Endothelial cell of umbilical vein (primary cell): Measurements from ENCODE around the gene KRT6C. TPM values are rescaled to one million over a fixed set of nuclear protein-coding genes. Genes with fewer than 3 reads are reported as not detected.

ENCODE experiments used
- BruUV-seq: library from RNA; stranded (reverse); fragments of 400-500 nt; replicated peaks from 2 replicates; lab custom pipeline; 2021; lab: Mats Ljungman, UMichigan
- CTCF ChIA-PET: fragments of 300-600, 350-600 bp; sonication (Branson Sonifier 250); formaldehyde crosslinking; loops from one replicate; lab custom pipeline; 2021; ENCODE audit warnings: antibody characterized with exemption, inconsistent platforms; lab: Charles Lee
- POLR2A ChIA-PET: fragments of 300-600, 350-600 bp; sonication (Branson Sonifier 250); formaldehyde crosslinking; loops from one replicate; lab custom pipeline; 2021; ENCODE audit warnings: antibody characterized with exemption, inconsistent platforms; lab: Charles Lee
- DNase-seq: peaks from one replicate; pipeline ENCODE4 v3.0.0-alpha.2; 2011; ENCODE audit warnings: low read depth, low spot score
- FAIRE-seq: peaks from 2 replicates; lab custom pipeline; 2011; peaks lifted over from hg19 to GRCh38; lab: Jason Lieb, UNC
- H2AFZ ChIP-seq: 2 replicates; pipeline ENCODE4 v1.6.0; 2012; ENCODE audit warnings: low read depth, low read length, control low read depth, inconsistent platforms
- H3K27ac ChIP-seq: 2 replicates; pipeline ENCODE4 v1.5.1; 2011; ENCODE audit warnings: low read depth, mild to moderate bottlenecking, control low read depth, low read length, moderate library complexity; ENCODE audit not compliant: insufficient read depth
- H3K27me3 ChIP-seq, 2 experiments: 2 replicates each; pipeline versions ENCODE4 v1.6.0 to v1.6.1; 2011; ENCODE audit warnings: low read length in 2 of 2, mixed read lengths in 1 of 2; ENCODE audit not compliant: control insufficient read depth in 2 of 2, insufficient read depth in 2 of 2
- H3K36me3 ChIP-seq, 2 experiments: 2 replicates in 1 of 2; 3 replicates in 1 of 2; pipeline ENCODE4 v1.5.1; 2011; ENCODE audit warnings: low read length in 2 of 2, mild to moderate bottlenecking in 1 of 2, moderate library complexity in 1 of 2; ENCODE audit not compliant: control insufficient read depth in 2 of 2, insufficient read depth in 2 of 2; ENCODE audit errors: extremely low read depth in 1 of 2
- H3K4me1 ChIP-seq: 3 replicates; pipeline ENCODE4 v1.5.1; 2011; ENCODE audit warnings: mild to moderate bottlenecking, low read length; ENCODE audit not compliant: control insufficient read depth, insufficient read depth; ENCODE audit errors: extremely low read depth
- H3K4me2 ChIP-seq: 2 replicates; pipeline ENCODE4 v1.6.1; 2011; ENCODE audit warnings: low read length, control low read depth, mixed read lengths; ENCODE audit not compliant: insufficient read depth
- H3K4me3 ChIP-seq, 3 experiments: fragments of 200-600 bp in 1 of 3; sonication (generic), shearing (Covaris generic) in 1 of 3; replicated peaks in 1 of 3; 2 replicates each; pipeline ENCODE4 v1.5.1; 2011 to 2016; ENCODE audit warnings: control low read depth in 3 of 3, low read length in 3 of 3, mild to moderate bottlenecking in 2 of 3, inconsistent platforms in 1 of 3, low read depth in 1 of 3, moderate library complexity in 1 of 3; ENCODE audit not compliant: insufficient read depth in 1 of 3
- H3K79me2 ChIP-seq: 2 replicates; pipeline ENCODE4 v1.6.0; 2012; ENCODE audit warnings: low read length, inconsistent platforms; ENCODE audit not compliant: control insufficient read depth, insufficient read depth
- H3K9ac ChIP-seq: replicated peaks from 2 replicates; pipeline ENCODE3; 2011; ENCODE audit warnings: low read length, control low read depth; ENCODE audit not compliant: insufficient read depth; ENCODE audit errors: extremely low read depth
- H3K9me1 ChIP-seq: replicated peaks from 3 replicates; pipeline ENCODE4 v1.6.0; 2011; ENCODE audit warnings: mild to moderate bottlenecking, low read length; ENCODE audit not compliant: control insufficient read depth, insufficient read depth; ENCODE audit errors: extremely low read depth
- H3K9me3 ChIP-seq: replicated peaks from 2 replicates; pipeline ENCODE4 v1.5.1; 2012; ENCODE audit warnings: low read length, inconsistent platforms; ENCODE audit not compliant: control insufficient read depth, insufficient read depth
- H4K20me1 ChIP-seq: replicated peaks from 2 replicates; pipeline ENCODE3; 2011; ENCODE audit warnings: mild to moderate bottlenecking, low read length; ENCODE audit not compliant: control insufficient read depth, insufficient read depth; ENCODE audit errors: extremely low read depth
- CTCF ChIP-seq, 2 donors: IDR thresholded peaks; 1 replicate in 1 of 2; 2 replicates in 1 of 2; pipeline ENCODE4 v1.5.1; 2011; ENCODE audit warnings: low read length in 2 of 2, mild to moderate bottlenecking in 2 of 2, moderate library complexity in 2 of 2, control low read depth in 1 of 2, inconsistent platforms in 1 of 2, low read depth in 1 of 2; ENCODE audit not compliant: insufficient read depth in 1 of 2; ENCODE audit errors: extremely low read depth in 1 of 2
- EZH2 ChIP-seq: IDR thresholded peaks from 2 replicates; pipeline ENCODE4 v1.6.1; 2012; ENCODE audit warnings: borderline replicate concordance, low read depth, mild to moderate bottlenecking, moderate library complexity, low read length, inconsistent platforms; ENCODE audit not compliant: severe bottlenecking
- FOS ChIP-seq: IDR thresholded peaks from 2 replicates; pipeline ENCODE4 v1.6.1; 2011; ENCODE audit warnings: mild to moderate bottlenecking, low read length, moderate library complexity, borderline replicate concordance; ENCODE audit not compliant: insufficient read depth
- GATA2 ChIP-seq: IDR thresholded peaks from 2 replicates; pipeline ENCODE4 v1.7.0; 2011; ENCODE audit warnings: low read depth, mild to moderate bottlenecking, moderate library complexity, mixed read lengths, low read length; ENCODE audit not compliant: insufficient read length, insufficient read depth
- JUN ChIP-seq: IDR thresholded peaks from 2 replicates; pipeline ENCODE4 v1.6.1; 2011; ENCODE audit warnings: borderline replicate concordance, low read depth; ENCODE audit not compliant: insufficient read length, insufficient read depth
- MAX ChIP-seq: IDR thresholded peaks from 2 replicates; pipeline ENCODE4 v1.6.1; 2011; ENCODE audit not compliant: insufficient read depth, insufficient read length
- MYC ChIP-seq: IDR thresholded peaks from one replicate; pipeline ENCODE4 v1.6.1; 2011; ENCODE audit warnings: mild to moderate bottlenecking, low read depth, low read length
- POLR2A ChIP-seq: IDR thresholded peaks from 2 replicates; pipeline ENCODE4 v1.6.1; 2012; ENCODE audit warnings: low read depth, mild to moderate bottlenecking, control low read depth, low read length
- POLR2AphosphoS5 ChIP-seq: IDR thresholded peaks from 2 replicates; pipeline ENCODE4 v1.6.1; 2012; ENCODE audit warnings: low read depth, mild to moderate bottlenecking, control low read depth, low read length, moderate library complexity; ENCODE audit not compliant: insufficient read depth
- dilution Hi-C: fragments of 300-500 bp; cut with MboI; formaldehyde crosslinking; loops from one replicate; pipeline ENCODE4 v1.15.0; 2019; ENCODE audit warnings: low sequenced_read_pairs; ENCODE audit not compliant: extremely low pct_ligation_motif_present
- intact Hi-C: fragments of 100-400 bp; cut with micrococcal nuclease; formaldehyde crosslinking; loops from one replicate; pipeline ENCODE4 v1.10.0; 2022
- polyA plus RNA-seq, 4 experiments: library from polyadenylated mRNA; depleted of rRNA in 3 of 4; stranded (reverse) in 3 of 4; unstranded in 1 of 4; fragments of >200 nt; gene quantifications; 2 replicates each; pipeline versions ENCODE4 v1.2.1 to v1.2.3, GENCODE V29; 2011 to 2012; ENCODE audit warnings: missing spikeins in 1 of 4
- total RNA-seq: library from RNA; stranded (reverse); gene quantifications from 2 replicates; pipeline ENCODE4 v1.2.3, GENCODE V29; 2021

Gene KRT6C
- total and polyA plus RNA-seq, 2 donors (not counting 3 experiments of a cell fraction or from before 2014, with no cell fraction given) = not detected

GRCh38 chr12:52423661-52424500, 49.7 kb downstream of the KRT6C start:
- Histone ChIP-seq H3K79me2 (no peaks in the 10 kb centered on the region), H3K4me3 (no peak overlapping the region), H2AFZ (no peak overlapping the region), H3K9me1 (no peaks in the 10 kb centered on the region), H3K36me3 (no peaks in the 10 kb centered on the region), H3K27ac (no peak overlapping the region), H3K9ac (no peak overlapping the region), H3K9me3 (no peaks in the 10 kb centered on the region), H3K4me1 (no peaks in the 10 kb centered on the region), H4K20me1 (no peaks in the 10 kb centered on the region), H3K27me3 (peaks cover 6 to 16% of the 10 kb centered on the region in 2 experiments), H3K4me2 (no peak overlapping the region)
- BruUV-seq = no TSS peak
- ChIA-PET CTCF (no interaction called here), POLR2A (no interaction called here)
- intact Hi-C loops (no loop called here), dilution Hi-C loops (no loop called here)
- DNase-seq (no peak), FAIRE-seq (no peak)
- TF ChIP-seq MYC (no peak), POLR2A (no peak), CTCF (IDR thresholded peaks at IDR 0.05; ENCODE audit: extremely low read depth in 1 of 2, insufficient read depth in 1 of 2, low read depth in 1 of 2, low read length in 2 of 2) (no peak), MAX (no peak), GATA2 (no peak), JUN (no peak), FOS (no peak), EZH2 (no peak), POLR2AphosphoS5 (no peak)
